Dermis microvascular lymphatic vessel endothelial cell (primary cell): ENCODE measurements around the gene ZNF319. TPM values are rescaled to one million over a fixed set of nuclear protein-coding genes. Genes with fewer than 3 reads are reported as not detected.
A peak's percentile ranks its signal among the peaks of the same experiment; 100 is the strongest.

Experiments
- DNase-seq, 2 donors: peaks; one replicate each; pipeline versions ENCODE4 v3.0.0 to v3.0.0-alpha.2; 2010; ENCODE audit warnings: low read depth in 2 of 2
- total RNA-seq: library from RNA; depleted of rRNA; stranded (reverse); fragments of >200 nt; gene quantifications from 2 replicates; pipeline ENCODE4 v1.2.1, GENCODE V29; 2014

ZNF319 gene
- total RNA-seq, 1 donor from 2014 or later, result 2.2 TPM

DNA sequence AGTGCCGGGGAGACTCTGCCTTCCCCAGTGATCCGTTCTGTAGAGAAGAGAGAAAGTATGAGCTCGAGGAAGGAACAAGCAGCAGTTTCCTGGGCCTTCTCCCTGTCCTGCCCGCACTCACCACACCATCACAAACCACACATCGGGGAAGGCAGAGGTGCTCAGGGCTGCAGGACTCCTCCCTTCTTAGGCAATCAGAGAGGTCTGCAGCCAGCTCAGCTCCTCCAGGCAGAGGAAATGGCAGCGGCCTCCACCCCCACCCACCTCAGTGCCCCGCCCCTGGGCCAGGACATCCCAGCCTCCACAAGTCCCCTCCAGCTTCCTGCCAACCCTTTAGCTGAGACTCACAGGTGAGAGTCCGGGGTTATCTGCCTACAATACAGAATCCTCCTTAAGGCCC lies 2.0 kb downstream of the ZNF319 start:
- no peak for DNase-seq

DNA sequence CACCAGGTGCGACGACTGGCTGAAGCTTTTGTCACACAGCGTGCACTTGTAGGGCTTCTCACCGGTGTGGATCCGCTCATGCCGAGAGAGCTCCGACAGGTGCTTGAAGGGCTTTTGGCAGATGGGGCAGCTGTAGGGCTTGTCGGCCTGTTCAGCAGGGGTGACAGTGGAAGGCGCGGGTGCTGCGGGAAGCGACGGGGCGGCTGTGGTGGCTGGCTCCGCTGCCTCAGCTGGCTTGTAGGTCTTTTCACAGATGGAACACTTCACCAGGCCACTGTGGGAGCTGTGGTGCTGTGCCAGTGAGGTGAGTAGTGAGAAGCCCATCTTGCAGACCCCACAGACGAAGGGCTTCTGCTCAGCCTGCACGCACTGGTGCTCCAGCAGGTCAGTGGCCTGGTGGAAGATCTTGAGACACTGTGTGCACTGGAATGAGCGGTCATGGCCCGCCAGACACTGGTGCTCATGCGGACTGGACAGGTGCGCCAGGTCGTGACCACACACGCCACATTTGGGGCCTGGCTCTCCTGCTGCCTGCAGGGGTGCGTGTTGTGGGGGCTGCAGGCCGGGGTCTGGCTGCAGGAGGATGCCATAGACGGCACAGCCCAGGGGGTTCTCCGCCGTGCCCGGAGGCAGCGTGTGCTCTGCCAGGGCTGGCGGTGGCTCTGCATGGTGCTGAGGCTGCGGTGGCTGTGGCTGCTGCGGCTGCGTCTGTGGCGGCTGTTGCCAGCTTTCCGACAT lies 2.8 kb downstream of the ZNF319 start:
- DNase-seq, result no peak

DNA sequence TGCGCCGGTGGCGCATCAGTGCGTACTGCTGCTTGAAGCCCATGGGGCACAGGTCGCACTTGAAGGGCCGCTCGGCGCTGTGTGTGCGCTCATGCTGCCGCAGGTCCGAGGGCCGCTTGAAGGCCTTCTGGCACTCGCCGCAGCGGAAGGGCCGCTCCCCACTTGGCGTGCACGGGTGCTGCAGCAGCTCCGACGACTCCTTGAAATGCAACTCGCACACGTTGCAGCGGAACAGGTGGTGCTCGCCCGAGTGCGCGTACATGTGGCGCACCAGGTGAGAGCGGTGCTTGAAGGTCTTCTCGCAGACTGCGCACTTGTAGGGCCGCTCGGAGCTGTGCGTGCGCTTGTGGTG lies 3.3 kb downstream of the ZNF319 start:
- DNase-seq, result no peak

DNA sequence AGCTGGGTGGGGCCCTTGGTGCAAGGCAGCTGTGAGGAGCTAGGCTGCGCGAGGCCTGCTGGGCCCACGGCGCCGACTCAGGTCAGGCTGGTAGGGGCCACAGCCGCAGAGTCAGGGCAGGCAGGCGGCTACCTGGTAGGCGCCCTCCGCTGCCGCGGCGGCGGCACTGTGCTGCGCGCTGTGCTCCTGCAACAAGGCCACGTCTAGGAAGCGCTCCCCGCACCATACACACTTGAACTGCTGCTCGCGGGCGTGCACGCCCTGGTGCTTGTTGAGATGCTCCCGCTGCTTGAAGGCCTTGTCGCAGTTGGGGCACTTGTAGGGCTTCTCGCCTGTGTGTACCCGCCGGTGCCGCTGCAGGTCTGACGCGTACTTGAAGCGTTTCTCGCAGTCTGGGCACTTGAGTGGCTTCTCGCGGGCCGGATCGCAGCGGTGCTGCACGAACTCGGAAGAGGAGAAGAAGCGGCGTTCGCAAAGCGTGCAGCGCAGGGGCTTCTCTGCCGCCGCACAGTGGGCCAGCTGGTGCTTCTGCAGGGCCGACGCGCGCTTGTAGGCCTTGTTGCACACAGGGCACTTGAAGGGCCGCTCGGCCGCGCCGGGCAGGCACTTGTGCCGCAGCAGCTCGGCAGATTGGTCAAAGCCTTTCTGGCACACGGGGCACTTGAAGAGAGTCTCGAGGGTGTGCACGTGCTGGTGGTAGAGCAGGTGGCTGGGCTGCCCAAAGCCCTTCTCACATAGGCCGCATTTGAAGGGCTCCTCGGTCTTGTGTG lies 3.9 kb downstream of the ZNF319 start:
- DNase-seq, result no peak

GRCh38 chr16:57995721-57996405 lies 4.6 kb downstream of the ZNF319 start:
- DNase-seq, result no peak

DNA sequence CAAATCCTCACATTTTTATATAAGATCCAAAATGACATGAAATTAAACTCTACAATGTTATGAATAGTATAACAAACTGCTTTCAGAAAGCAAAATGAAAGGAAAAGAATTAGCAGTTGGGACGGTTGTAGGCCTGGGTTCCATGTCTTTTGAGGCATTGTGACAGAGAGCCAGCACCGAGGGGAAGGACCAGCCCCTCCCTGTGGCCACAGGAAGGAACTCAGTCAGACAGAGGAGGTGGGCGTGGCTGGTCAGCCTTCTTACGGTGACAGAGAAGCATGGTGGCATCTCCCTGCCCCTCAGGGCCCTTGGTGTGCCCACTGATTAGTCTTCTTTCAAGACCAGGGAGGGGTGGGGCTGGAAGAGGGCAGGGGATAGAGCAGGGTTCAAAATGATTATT lies 5.7 kb downstream of the ZNF319 start:
- peak in 1 of 2 donors; percentile 46 for DNase-seq

- no peak for DNase-seq
These were observed 6.1 kb downstream of the ZNF319 start for GRCh38 chr16:57994361-57994760.

- no peak for DNase-seq
These were observed 6.6 kb downstream of the ZNF319 start for GRCh38 chr16:57993897-57994296.

- no peak for DNase-seq
These were observed 7.0 kb downstream of the ZNF319 start for GRCh38 chr16:57993438-57993837.

- no peak for DNase-seq
These were observed 8.4 kb downstream of the ZNF319 start for GRCh38 chr16:57992084-57992483.

- DNase-seq, result no peak
These were observed 8.9 kb downstream of the ZNF319 start for GRCh38 chr16:57991551-57992059.

GRCh38 chr16:57988929-57989328 lies 11.5 kb downstream of the ZNF319 start:
- DNase-seq, result peak in 1 of 2 donors; percentile 9

DNA sequence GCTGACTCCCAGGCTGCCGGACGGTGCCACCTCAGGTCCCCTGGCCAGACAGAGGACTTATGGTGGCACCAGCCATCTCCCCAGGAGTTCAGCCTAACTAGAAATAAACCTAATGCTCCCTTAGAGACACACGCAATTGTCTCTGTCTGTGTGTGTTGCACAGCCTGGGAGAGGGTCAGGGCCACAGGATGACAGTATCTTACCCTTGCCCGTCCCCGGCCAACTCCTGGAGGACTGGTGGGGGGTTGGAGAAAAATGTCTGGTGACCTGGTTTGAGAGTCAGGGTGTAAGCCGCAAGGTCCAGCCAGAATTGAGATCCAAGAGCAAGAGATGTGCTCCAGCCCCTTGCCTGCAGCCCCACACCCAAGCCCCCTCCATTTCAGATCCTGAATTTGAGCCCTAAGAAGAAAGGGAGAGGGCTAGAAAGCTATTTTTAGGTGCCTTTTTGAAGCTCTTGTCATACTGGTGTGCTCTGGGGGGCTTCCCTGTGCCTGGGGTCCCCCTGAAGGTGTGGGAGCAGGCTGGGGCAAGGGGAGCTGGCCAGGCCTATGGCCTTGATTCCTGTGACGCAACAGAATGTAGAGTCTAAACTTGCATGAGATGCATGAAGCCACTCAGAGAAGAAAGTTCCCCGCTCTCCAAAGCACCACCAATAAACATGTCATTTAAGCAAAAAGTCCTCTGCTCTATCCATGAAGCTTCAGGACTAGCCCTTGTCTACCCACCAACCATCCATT lies 12.9 kb downstream of the ZNF319 start:
- DNase-seq, result no peak

GRCh38 chr16:57986196-57986595 lies 14.3 kb downstream of the ZNF319 start:
- no peak for DNase-seq

- no peak for DNase-seq
These were observed 15.0 kb downstream of the ZNF319 start for GRCh38 chr16:57985204-57986181.

DNA sequence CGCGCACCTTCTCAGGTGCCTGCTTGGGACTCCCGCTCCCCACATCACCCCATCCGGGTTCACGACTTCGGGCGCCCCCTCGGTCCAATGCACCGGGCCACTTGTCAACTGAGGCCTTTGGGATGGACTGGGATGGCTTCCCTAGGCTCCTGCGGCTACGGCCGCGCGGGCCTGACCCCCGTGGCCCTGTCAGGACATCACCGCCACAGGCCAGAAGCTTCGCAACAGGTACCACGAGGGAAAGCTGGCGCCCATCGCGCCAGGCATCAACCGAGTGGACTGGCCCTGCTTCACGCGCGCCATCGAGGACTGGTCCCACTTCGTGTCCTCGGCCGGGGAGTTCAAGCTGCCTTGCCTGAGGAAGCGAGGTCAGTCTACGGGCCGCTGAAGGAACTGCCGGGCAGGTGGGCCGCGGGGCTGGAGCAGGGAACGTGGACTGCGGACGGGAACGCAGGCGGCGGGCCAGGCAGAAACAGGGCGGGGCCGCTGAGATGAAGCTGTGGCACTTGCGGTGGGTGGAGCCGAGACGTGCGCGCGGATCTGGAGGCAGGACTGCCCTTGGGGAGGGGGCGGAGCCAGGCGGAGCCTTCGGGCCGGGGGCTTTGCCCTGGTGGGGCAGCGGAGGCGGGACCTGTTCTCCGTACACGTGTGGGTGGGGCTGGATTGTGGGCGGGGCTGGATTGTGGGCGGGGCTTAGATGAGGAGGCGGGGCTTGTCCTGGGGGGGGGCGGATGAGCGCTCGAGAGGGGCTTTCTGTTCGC lies 15.8 kb downstream of the ZNF319 start:
- DNase-seq, result peak in 1 of 2 donors; percentile 87

GRCh38 chr16:57982385-57982784 lies 18.1 kb downstream of the ZNF319 start:
- DNase-seq, result no peak

DNA sequence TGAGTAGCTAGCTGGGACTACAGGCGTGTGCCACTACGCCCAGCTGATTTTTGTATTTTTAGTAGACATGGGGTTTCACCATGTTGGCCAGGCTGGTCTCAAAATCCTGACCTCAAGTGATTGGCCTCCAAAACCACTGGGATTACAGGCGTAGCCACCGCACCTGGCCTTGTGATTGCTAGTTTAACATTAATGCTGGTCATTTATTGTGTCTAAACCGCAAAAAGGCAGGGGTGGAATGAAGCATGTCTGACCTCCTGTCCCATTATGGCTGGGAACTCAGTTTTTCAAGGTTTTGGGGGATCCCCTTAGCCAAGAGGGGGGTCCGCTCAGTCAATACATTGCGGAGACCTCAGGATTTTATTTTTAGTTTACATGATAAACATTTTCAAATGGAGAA lies 18.8 kb downstream of the ZNF319 start:
- DNase-seq, result no peak

DNA sequence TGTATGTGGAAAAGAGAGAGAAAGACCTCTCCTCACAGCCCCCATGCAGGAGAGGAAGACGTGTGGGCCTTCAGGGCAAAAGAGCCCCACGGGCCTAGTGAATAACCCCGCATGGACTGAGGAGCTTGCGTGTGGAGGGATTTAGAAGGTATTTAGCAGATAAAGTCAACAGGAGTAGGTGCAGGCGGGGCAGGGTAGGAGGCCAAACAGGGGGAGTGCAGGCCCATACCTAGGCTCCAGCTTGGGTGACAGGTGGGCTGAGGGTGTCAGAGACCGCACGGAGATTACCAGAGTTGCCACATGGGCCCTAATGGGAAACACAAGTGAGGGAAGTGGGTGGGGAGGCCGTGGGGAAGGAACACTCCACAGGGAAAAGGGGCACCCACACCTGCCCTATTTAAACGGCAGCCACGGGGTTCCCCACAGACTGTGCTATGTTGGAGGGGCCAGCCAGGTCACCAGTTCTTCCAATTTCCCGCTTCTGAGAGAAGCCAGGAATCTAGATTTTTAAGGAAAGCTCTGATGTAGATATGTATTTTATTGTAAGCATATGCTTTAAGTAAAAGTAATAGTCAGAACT lies 21.4 kb downstream of the ZNF319 start:
- no peak for DNase-seq
